IMR-90 (cell line): ENCODE data around the gene HDAC9. TPM values are rescaled to one million over a fixed set of nuclear protein-coding genes. Genes with fewer than 3 reads are reported as not detected.

Experiments
- ATAC-seq: fragments of 200-7000 bp; cut with Tn5 transposase; 2 replicates; pipeline ENCODE4 v1.9.1; 2020; ENCODE audit warnings: low read depth, mild to moderate bottlenecking, moderate library complexity
- BruUV-seq: library from RNA; stranded (reverse); fragments of 400-500 nt; replicated peaks from 2 replicates; lab custom pipeline; 2021; lab: Mats Ljungman, UMichigan
- CTCF ChIA-PET: fragments of 300-600 bp; formaldehyde crosslinking; extraction: SDS; loops from one replicate; lab custom pipeline; 2021; ENCODE audit warnings: antibody characterized with exemption; lab: Yijun Ruan, JAX
- POLR2A ChIA-PET: fragments of 300-600 bp; sonication (Branson Sonifier 250); formaldehyde crosslinking; loops from one replicate; lab custom pipeline; 2022; ENCODE audit warnings: antibody characterized with exemption; ENCODE audit not compliant: unreplicated experiment; lab: Charles Lee
- DNase-seq: peaks from one replicate; pipeline ENCODE4 v3.0.0; 2013
- H2AFZ ChIP-seq: replicated peaks from 2 replicates; pipeline ENCODE3; 2013; ENCODE audit warnings: low read length, mild to moderate bottlenecking; ENCODE audit not compliant: poor library complexity
- H2AK5ac ChIP-seq: 2 replicates; pipeline ENCODE4 v1.6.1; 2013; ENCODE audit warnings: low read depth, low read length, inconsistent platforms
- H2AK9ac ChIP-seq: replicated peaks from 2 replicates; pipeline ENCODE3; 2013; ENCODE audit warnings: mild to moderate bottlenecking, low read depth, low read length, moderate library complexity; ENCODE audit not compliant: poor library complexity
- H2BK120ac ChIP-seq: 2 replicates; pipeline ENCODE4 v1.6.1; 2013; ENCODE audit warnings: low read depth, low read length, inconsistent platforms
- H2BK15ac ChIP-seq: 3 replicates; pipeline ENCODE4 v1.6.1; 2013; ENCODE audit warnings: low read depth, low read length, inconsistent platforms
- H2BK20ac ChIP-seq: 2 replicates; pipeline ENCODE4 v1.6.1; 2013; ENCODE audit warnings: low read depth, mild to moderate bottlenecking, inconsistent platforms, low read length, moderate library complexity
- H2BK5ac ChIP-seq: 2 replicates; pipeline ENCODE4 v1.6.1; 2013; ENCODE audit warnings: mild to moderate bottlenecking, low read depth, low read length, inconsistent platforms; ENCODE audit not compliant: poor library complexity, severe bottlenecking
- H3K14ac ChIP-seq: replicated peaks from 2 replicates; pipeline ENCODE4 v1.6.1; 2013; ENCODE audit warnings: low read depth, low read length, inconsistent platforms
- H3K18ac ChIP-seq: 2 replicates; pipeline ENCODE4 v1.6.1; 2013; ENCODE audit warnings: low read depth, low read length, control low read depth
- H3K23ac ChIP-seq: 2 replicates; pipeline ENCODE4 v1.6.1; 2013; ENCODE audit warnings: low read depth, low read length, inconsistent platforms
- H3K27ac ChIP-seq: 2 replicates; pipeline ENCODE4 v1.5.1; 2013; ENCODE audit warnings: mild to moderate bottlenecking, control low read depth, low read length; ENCODE audit not compliant: insufficient read depth
- H3K27me3 ChIP-seq: 2 replicates; pipeline ENCODE4 v1.6.1; 2013; ENCODE audit warnings: low read length; ENCODE audit not compliant: control insufficient read depth, insufficient read depth
- H3K36me3 ChIP-seq: 2 replicates; pipeline ENCODE4 v1.6.1; 2013; ENCODE audit warnings: low read length, mixed read lengths; ENCODE audit not compliant: control insufficient read depth, insufficient read depth
- H3K4ac ChIP-seq: 2 replicates; pipeline ENCODE4 v1.6.1; 2013; ENCODE audit warnings: low read depth, low read length, inconsistent platforms
- H3K4me1 ChIP-seq: 2 replicates; pipeline ENCODE4 v1.6.1; 2013; ENCODE audit warnings: low read length, mixed read lengths; ENCODE audit not compliant: control insufficient read depth, insufficient read depth
- H3K4me2 ChIP-seq: 2 replicates; pipeline ENCODE4 v1.6.1; 2013; ENCODE audit warnings: low read depth, mild to moderate bottlenecking, control low read depth, low read length, moderate library complexity
- H3K4me3 ChIP-seq: 2 replicates; pipeline ENCODE4 v1.5.1; 2013; ENCODE audit warnings: low read depth, mild to moderate bottlenecking, control low read depth, low read length, moderate library complexity; ENCODE audit not compliant: insufficient read depth
- H3K56ac ChIP-seq: 2 replicates; pipeline ENCODE4 v1.6.1; 2013; ENCODE audit warnings: low read length, inconsistent platforms; ENCODE audit not compliant: insufficient read depth; ENCODE audit errors: extremely low read depth
- H3K79me1 ChIP-seq, 2 experiments: 2 replicates each; pipeline ENCODE4 v1.6.1; 2013; ENCODE audit warnings: low read length in 2 of 2, inconsistent platforms in 1 of 2, low read depth in 1 of 2
- H3K9ac ChIP-seq: 2 replicates; pipeline ENCODE4 v1.6.1; 2013; ENCODE audit warnings: low read depth, low read length, control low read depth
- H3K9me1 ChIP-seq: 2 replicates; pipeline ENCODE4 v1.6.1; 2013; ENCODE audit warnings: low read length, inconsistent platforms; ENCODE audit not compliant: insufficient read depth
- H3K9me3 ChIP-seq: 2 replicates; pipeline ENCODE4 v1.6.1; 2013; ENCODE audit warnings: low read length; ENCODE audit not compliant: control insufficient read depth, insufficient read depth
- H4K20me1 ChIP-seq: 2 replicates; pipeline ENCODE4 v1.6.1; 2013; ENCODE audit warnings: low read length, inconsistent platforms; ENCODE audit not compliant: insufficient read depth
- H4K5ac ChIP-seq: 2 replicates; pipeline ENCODE4 v1.6.1; 2013; ENCODE audit warnings: mild to moderate bottlenecking, low read depth, low read length, control low read depth
- H4K8ac ChIP-seq, 2 experiments: 2 replicates each; pipeline ENCODE4 v1.6.1; 2013; ENCODE audit warnings: low read depth in 2 of 2, low read length in 2 of 2, control low read depth in 1 of 2, inconsistent platforms in 1 of 2
- H4K91ac ChIP-seq: 2 replicates; pipeline ENCODE4 v1.6.1; 2013; ENCODE audit warnings: low read depth, low read length, inconsistent platforms; ENCODE audit not compliant: insufficient read depth
- BHLHE40 ChIP-seq: fragments of 150-350 bp; IDR thresholded peaks from 2 replicates; pipeline ENCODE4 v1.6.1; 2016; ENCODE audit warnings: mild to moderate bottlenecking, low read depth, low read length
- CEBPB ChIP-seq: IDR thresholded peaks from 2 replicates; pipeline ENCODE4 v1.6.1; 2012; ENCODE audit warnings: low read depth, low read length, improper control_type of control experiment
- CHD1 ChIP-seq: IDR thresholded peaks from 2 replicates; pipeline ENCODE4 v1.6.1; 2012; ENCODE audit warnings: low read depth, low read length, improper control_type of control experiment
- CTCF ChIP-seq: conservative IDR thresholded peaks from 2 replicates; pipeline ENCODE4 v1.5.1; 2012; ENCODE audit warnings: mild to moderate bottlenecking, low read depth, low read length, improper control_type of control experiment
- ELK1 ChIP-seq: fragments of 150-350 bp; IDR thresholded peaks from 2 replicates; pipeline ENCODE4 v1.6.1; 2016; ENCODE audit warnings: low read depth, mild to moderate bottlenecking, low read length, moderate library complexity, borderline replicate concordance
- FOS ChIP-seq: fragments of 150-350 bp; IDR thresholded peaks from 2 replicates; pipeline ENCODE4 v1.6.1; 2016; ENCODE audit warnings: low read depth, low read length
- MAFK ChIP-seq: IDR thresholded peaks from 2 replicates; pipeline ENCODE4 v1.6.1; 2012; ENCODE audit warnings: low read depth, low read length, improper control_type of control experiment
- MAZ ChIP-seq: IDR thresholded peaks from 2 replicates; pipeline ENCODE4 v1.6.1; 2012; ENCODE audit warnings: low read depth, mild to moderate bottlenecking, low read length, improper control_type of control experiment, moderate library complexity, borderline replicate concordance
- MXI1 ChIP-seq: IDR thresholded peaks from 2 replicates; pipeline ENCODE4 v1.6.1; 2012; ENCODE audit warnings: low read depth, mild to moderate bottlenecking, low read length, moderate library complexity, borderline replicate concordance
- NFE2L2 ChIP-seq: fragments of 150-350 bp; IDR thresholded peaks from 2 replicates; pipeline ENCODE4 v1.6.1; 2016; ENCODE audit warnings: low read depth, mild to moderate bottlenecking, low read length
- POLR2A ChIP-seq: IDR thresholded peaks from 2 replicates; pipeline ENCODE4 v1.6.1; 2012; ENCODE audit warnings: mild to moderate bottlenecking, low read depth, low read length
- RAD21 ChIP-seq: IDR thresholded peaks from 2 replicates; pipeline ENCODE4 v1.6.1; 2012; ENCODE audit warnings: low read length, improper control_type of control experiment
- RCOR1 ChIP-seq: IDR thresholded peaks from 2 replicates; pipeline ENCODE4 v1.6.1; 2012; ENCODE audit warnings: mild to moderate bottlenecking, low read length, improper control_type of control experiment; ENCODE audit not compliant: insufficient replicate concordance
- RFX5 ChIP-seq: IDR thresholded peaks from 2 replicates; pipeline ENCODE4 v1.8.0; 2012; ENCODE audit warnings: low read depth, mild to moderate bottlenecking, low read length, moderate library complexity
- SMC3 ChIP-seq: fragments of 150-350 bp; IDR thresholded peaks from 2 replicates; pipeline ENCODE4 v1.6.1; 2016; ENCODE audit warnings: low read depth, mild to moderate bottlenecking, antibody characterized with exemption, low read length, moderate library complexity
- USF2 ChIP-seq: fragments of 150-350 bp; IDR thresholded peaks from 2 replicates; pipeline ENCODE4 v1.6.1; 2017; ENCODE audit warnings: mild to moderate bottlenecking, antibody characterized with exemption, low read length, low read depth
- dilution Hi-C: fragments of 300-500 bp; cut with HindIII; formaldehyde crosslinking; loops from one replicate; pipeline ENCODE4 v1.14.3; 2018; ENCODE audit warnings: low sequenced_read_pairs; ENCODE audit not compliant: unreplicated experiment
- in situ Hi-C: fragments of 300-500 bp; cut with MboI; formaldehyde crosslinking; loops from 3 replicates; pipeline ENCODE4 v1.14.3; 2019; ENCODE audit warnings: low sequenced_read_pairs, inconsistent platforms, mixed read lengths
- intact Hi-C: fragments of 100-400 bp; cut with micrococcal nuclease; formaldehyde crosslinking; loops from 2 replicates; pipeline ENCODE4 v1.10.0; 2022
- polyA plus RNA-seq, 3 experiments: library from polyadenylated mRNA; depleted of rRNA; stranded (reverse); fragments of >200 nt; gene quantifications; 2 replicates each; pipeline ENCODE4 v1.2.3, GENCODE V29; 2012; ENCODE audit warnings: low replicate concordance in 1 of 3
- total RNA-seq: library from RNA; depleted of rRNA; stranded (reverse); fragments of >200 nt; gene quantifications from 2 replicates; pipeline ENCODE4 v1.2.3, GENCODE V29; 2012

HDAC9 gene
- total and polyA plus RNA-seq, 2 of the 4 experiments (the other 2 are of a cell fraction) = 4.3 to 24.7 TPM

GRCh38 chr7:18936265-18936664 lies 440.7 kb downstream of the HDAC9 start:
- H3K56ac ChIP-seq = no peak overlapping the region

More at GRCh38 chr7:18936265-18936664, 440.7 kb downstream of the HDAC9 start:
- H2BK120ac ChIP-seq = no peak overlapping the region
- no peak overlapping the region for H2AFZ ChIP-seq
- intact Hi-C loops (no loop called here), in situ Hi-C loops (no loop called here), dilution Hi-C loops (no loop called here)
- H3K4ac ChIP-seq = no peak overlapping the region
- no peak overlapping the region for H2BK5ac ChIP-seq
- no peak overlapping the region for H3K18ac ChIP-seq
- no peak overlapping the region for H3K14ac ChIP-seq
- H3K4me3 ChIP-seq = no peak overlapping the region
- TF ChIP-seq MXI1 (no peak), BHLHE40 (no peak), NFE2L2 (no peak), RFX5 (no peak), MAFK (0 out of 2 replicates have a peak, but pooled peaks have one; percentile 14), FOS (no peak), CEBPB (peak; percentile 53; the same call in 1 of the 2 replicates), POLR2A (no peak), ELK1 (no peak), MAZ (no peak), CTCF (no peak), RAD21 (no peak), RCOR1 (no peak), SMC3 (no peak), CHD1 (no peak), USF2 (no peak)
- BruUV-seq = no TSS peak
- ChIA-PET CTCF (no interaction called here), POLR2A (no interaction called here)
- no peak overlapping the region for H3K23ac ChIP-seq
- H3K9me3 ChIP-seq = no peaks in the 10 kb centered on the region
- no peak overlapping the region for H3K4me2 ChIP-seq
- no peaks in the 10 kb centered on the region for H3K27me3 ChIP-seq
- ATAC-seq (no peak), DNase-seq (peak; percentile 15)
- no peak overlapping the region for H3K27ac ChIP-seq
- no peak overlapping the region for H4K8ac ChIP-seq
- H3K79me1 ChIP-seq = no peaks in the 10 kb centered on the region
- H3K9me1 ChIP-seq = no peaks in the 10 kb centered on the region
- no peaks in the 10 kb centered on the region for H4K20me1 ChIP-seq
- no peak overlapping the region for H2BK15ac ChIP-seq
- H4K5ac ChIP-seq = no peak overlapping the region
- H3K4me1 ChIP-seq = no peaks in the 10 kb centered on the region
- no peak overlapping the region for H4K91ac ChIP-seq
- no peak overlapping the region for H2AK5ac ChIP-seq
- no peak overlapping the region for H3K9ac ChIP-seq
- no peaks in the 10 kb centered on the region for H3K36me3 ChIP-seq
- no peak overlapping the region for H2AK9ac ChIP-seq
- H2BK20ac ChIP-seq = no peak overlapping the region
